KBM-7 (cell line): ENCODE data around the gene ARRB1.

Experiments used
- DNase-seq: peaks from one replicate; pipeline ENCODE4 v3.0.0-alpha.2; 2015
- in situ Hi-C: fragments of 300-500 bp; cut with MboI; formaldehyde crosslinking; loops from 2 replicates; pipeline ENCODE4 v1.14.3; 2020; ENCODE audit warnings: low sequenced_read_pairs, low pct_unique_long_range_greater_than_20kb, mixed read lengths

Gene ARRB1

GRCh38 chr11:75271730-75272129 is 79.7 kb downstream of the ARRB1 start:
- no peak for DNase-seq
- in situ Hi-C loops = loop anchor here (10.0 kb wide), 1 partner anchor 123 kb away; the partner anchor contains the start of gene RPS3

GRCh38 chr11:75270896-75271418 is 80.5 kb downstream of the ARRB1 start:
- in situ Hi-C loops = loop anchor here (10.0 kb wide), 1 partner anchor 124 kb away; the partner anchor contains the start of gene RPS3

GRCh38 chr11:75269896-75270295 is 81.6 kb downstream of the ARRB1 start:
- no peak for DNase-seq
- in situ Hi-C loops = loop anchor here (10.0 kb wide), 1 partner anchor 125 kb away; the partner anchor contains the start of gene RPS3

More at GRCh38 chr11:75270896-75271418, 80.5 kb downstream of the ARRB1 start:
- DNase-seq = no peak

GRCh38 chr11:75269367-75269660 is 82.1 kb downstream of the ARRB1 start:
- in situ Hi-C loops = no loop called here
- no peak for DNase-seq

GRCh38 chr11:75268626-75269366 is 82.7 kb downstream of the ARRB1 start:
- in situ Hi-C loops = no loop called here
- DNase-seq = no peak

GRCh38 chr11:75267171-75267970 is 84.1 kb downstream of the ARRB1 start:
- DNase-seq = no peak
- in situ Hi-C loops = no loop called here

GRCh38 chr11:75265851-75266531 is 85.5 kb downstream of the ARRB1 start:
- in situ Hi-C loops = no loop called here
- no peak for DNase-seq

GRCh38 chr11:75264971-75265370 is 86.5 kb downstream of the ARRB1 start:
- DNase-seq = no peak
- in situ Hi-C loops = no loop called here

GRCh38 chr11:75264356-75264755 is 87.1 kb downstream of the ARRB1 start:
- DNase-seq = no peak
- in situ Hi-C loops = no loop called here

- no peak for DNase-seq
- in situ Hi-C loops = no loop called here
These were observed 87.5 kb downstream of the ARRB1 start for GRCh38 chr11:75263944-75264349.

- DNase-seq = no peak
- in situ Hi-C loops = no loop called here
These were observed 88.3 kb downstream of the ARRB1 start for GRCh38 chr11:75262961-75263852.

GRCh38 chr11:75262436-75262835 is 89.0 kb downstream of the ARRB1 start:
- DNase-seq = no peak
- in situ Hi-C loops = no loop called here

GRCh38 chr11:75261902-75262361 is 89.5 kb downstream of the ARRB1 start:
- peak; percentile 20 for DNase-seq
- in situ Hi-C loops = no loop called here

- in situ Hi-C loops = no loop called here
- DNase-seq = peak; percentile 25
These were observed 90.9 kb downstream of the ARRB1 start for GRCh38 chr11:75260396-75261170.

- in situ Hi-C loops = no loop called here
- DNase-seq = no peak
These were observed 97.1 kb downstream of the ARRB1 start for GRCh38 chr11:75254326-75254725.

GRCh38 chr11:75249704-75250103 is 101.8 kb downstream of the ARRB1 start:
- in situ Hi-C loops = no loop called here

GRCh38 chr11:75248924-75249256 is 102.6 kb downstream of the ARRB1 start:
- in situ Hi-C loops = no loop called here
- DNase-seq = no peak

More at GRCh38 chr11:75249704-75250103, 101.8 kb downstream of the ARRB1 start:
- DNase-seq = no peak
